HG03378 (cell line): ENCODE data around the gene MTHFD2L.
A peak's percentile ranks its signal among the peaks of the same experiment; 100 is the strongest.
"Not testable (repeated sequence)": the region's sequence is repeated elsewhere in the genome, so short reads cannot be mapped to it uniquely, and the experiment has no call there.

ENCODE experiments used
- ATAC-seq: cut with Tn5 transposase; IDR thresholded peaks from one replicate; pipeline ENCODE4 v1.9.1; 2021; ENCODE audit warnings: mild to moderate bottlenecking, moderate library complexity; ENCODE audit not compliant: unreplicated experiment

MTHFD2L gene

GRCh38 chr4:74328501-74328900, 170.6 kb downstream of the MTHFD2L start:
- no peak for ATAC-seq

GRCh38 chr4:74329307-74329706, 171.4 kb downstream of the MTHFD2L start:
- ATAC-seq = no peak

DNA sequence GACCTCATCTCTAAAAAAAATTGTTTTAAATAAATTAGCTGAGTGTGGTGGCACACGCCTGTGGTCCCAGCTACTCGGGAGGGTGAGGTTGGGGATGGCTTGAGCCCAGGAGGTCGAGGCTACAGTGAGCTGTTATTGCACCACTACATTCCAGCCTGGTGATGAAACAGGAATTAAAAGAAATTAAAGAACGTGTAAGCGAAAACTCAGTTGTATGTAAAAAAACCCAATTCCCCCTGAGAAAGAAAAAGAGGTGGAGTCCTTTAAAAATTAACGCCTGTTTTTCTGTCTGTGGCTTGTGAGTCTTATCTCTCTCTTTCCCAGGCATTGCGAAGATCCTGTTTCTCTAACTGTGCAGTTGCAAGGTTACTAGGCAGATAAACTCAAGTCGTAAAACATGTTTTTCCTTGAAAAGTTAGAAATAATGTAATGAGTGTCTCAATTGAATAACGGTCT, 172.4 kb downstream of the MTHFD2L start:
- no peak for ATAC-seq

- ATAC-seq = no peak
These were observed 173.3 kb downstream of the MTHFD2L start for GRCh38 chr4:74331252-74331651.

DNA sequence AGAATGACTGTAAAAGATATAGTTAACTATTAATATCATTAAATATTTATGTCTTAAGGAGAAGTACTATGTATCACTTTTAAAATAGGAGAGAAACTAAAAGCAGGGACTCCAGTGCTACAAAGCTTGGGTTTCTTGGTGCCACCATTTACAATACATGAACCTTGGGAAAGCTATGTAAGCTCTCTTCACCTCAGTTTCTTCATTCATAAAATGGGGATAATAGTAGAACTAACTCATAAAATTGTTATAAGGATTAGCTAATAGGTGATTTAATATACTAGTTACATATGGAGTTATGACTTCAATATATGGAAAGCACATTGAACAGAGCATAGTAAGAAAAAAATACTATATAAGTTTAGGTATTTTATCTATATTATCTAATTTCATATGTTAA, 174.0 kb downstream of the MTHFD2L start:
- no peak for ATAC-seq

GRCh38 chr4:74334636-74335035, 176.7 kb downstream of the MTHFD2L start:
- ATAC-seq = no peak

DNA sequence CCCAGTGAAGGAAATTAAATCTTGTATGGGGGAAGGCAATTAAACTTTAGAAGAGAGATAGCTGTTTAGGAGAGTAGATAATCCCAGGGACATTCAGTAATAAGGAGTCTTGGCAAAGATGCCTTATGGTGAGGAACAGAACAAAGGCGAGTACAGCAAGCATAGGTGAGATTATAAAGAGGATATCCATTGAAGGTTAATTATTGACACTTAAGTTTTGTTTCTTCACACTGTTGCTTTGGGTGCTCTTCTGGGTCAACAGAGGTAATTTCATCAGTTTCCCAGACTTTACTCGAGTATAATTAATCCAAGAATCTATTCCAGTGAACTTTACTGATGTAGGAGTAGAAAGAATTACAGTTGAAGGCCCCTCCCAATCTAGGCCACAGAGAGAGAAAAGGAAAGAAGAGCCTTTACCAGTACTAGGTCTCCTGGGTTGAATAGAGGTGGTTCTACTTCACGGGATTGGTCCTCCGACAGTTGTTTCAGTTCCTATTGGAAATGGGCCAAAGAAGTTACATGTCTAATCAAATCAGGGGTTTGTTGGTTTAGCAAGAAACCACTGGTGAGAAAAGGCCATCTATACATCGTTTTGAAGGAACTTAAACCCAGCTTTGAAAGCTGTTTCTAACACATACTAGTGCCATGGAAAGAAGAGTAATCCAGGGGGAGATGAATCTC, 177.6 kb downstream of the MTHFD2L start:
- ATAC-seq = peak; percentile 83

DNA sequence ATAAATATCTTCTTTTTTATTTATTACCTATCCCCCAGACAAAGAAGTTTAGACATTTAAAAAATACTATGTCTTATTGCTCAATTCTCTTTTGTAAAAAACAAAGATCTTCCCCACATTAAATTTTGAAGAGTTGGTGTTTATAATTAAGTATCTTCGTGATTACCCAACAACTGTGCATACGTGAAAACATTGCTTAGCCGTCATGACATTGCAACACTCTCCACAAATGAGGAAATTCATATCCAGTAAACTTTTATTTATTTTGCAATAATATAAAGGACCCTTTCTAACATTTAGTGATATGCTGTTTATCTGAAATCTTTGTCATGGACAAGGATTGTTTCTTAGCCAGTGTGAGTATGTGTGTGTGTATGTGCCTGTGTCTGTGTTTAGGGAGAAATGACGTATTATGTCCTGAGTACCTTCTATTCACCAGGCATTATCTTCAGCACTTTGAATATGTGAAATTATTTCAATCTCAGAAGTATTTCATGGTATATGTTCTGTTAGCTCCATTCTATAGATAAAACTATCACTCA, 180.9 kb downstream of the MTHFD2L start:
- ATAC-seq = no peak

DNA sequence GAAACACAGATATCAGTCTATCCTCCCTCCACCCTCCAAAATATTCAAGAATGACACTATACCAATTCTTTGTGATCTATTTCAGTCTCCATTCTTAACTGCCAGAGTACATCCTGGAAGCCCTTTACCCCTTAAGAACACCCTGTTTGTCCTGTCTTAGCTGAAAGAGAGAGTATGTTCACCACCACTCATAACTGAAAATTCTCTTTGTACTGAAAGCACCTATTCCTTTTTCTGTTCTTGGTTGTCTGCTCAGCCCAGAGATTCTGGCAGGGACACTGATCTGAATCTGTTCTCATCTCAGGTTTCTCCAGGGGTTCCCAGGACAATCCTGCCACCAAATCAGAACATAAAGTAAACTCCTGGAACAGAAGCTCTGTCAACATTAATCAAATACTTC, 181.6 kb downstream of the MTHFD2L start:
- no peak for ATAC-seq

- not testable (repeated sequence) for ATAC-seq
These were observed 182.5 kb downstream of the MTHFD2L start for GRCh38 chr4:74340421-74340820.

DNA sequence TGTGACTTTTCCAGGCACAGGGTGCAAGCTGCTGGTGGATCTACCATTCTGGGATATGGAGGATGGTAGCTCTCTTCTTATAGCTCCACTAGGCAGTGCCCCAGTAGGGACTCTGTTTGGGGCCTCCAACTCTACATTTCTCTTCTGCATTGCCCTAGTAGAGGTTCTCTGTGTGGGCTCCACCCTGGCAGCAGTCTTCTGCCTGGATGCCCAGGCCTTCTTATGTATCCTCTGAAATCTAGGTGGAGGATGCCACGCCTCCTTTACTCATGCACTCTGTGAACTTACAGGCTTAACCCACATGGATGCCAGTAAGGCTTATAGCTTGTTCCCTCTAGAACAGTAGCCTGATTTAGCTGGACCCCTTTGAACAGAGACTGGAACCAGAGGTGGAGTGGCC, 186.1 kb downstream of the MTHFD2L start:
- ATAC-seq = no peak
